GM12878 (cell line): ENCODE results near the gene S100A9. TPM values are rescaled to one million over a fixed set of nuclear protein-coding genes. Genes with fewer than 3 reads are reported as not detected.

Experiments used
- ATAC-seq: fragments of 200-7000 bp; cut with Tn5 transposase; 3 replicates; pipeline ENCODE4 v1.9.1; 2020; ENCODE audit warnings: mild to moderate bottlenecking, moderate library complexity
- BruUV-seq: library from RNA; stranded (reverse); fragments of 400-500 nt; replicated peaks from 2 replicates; lab custom pipeline; 2021; lab: Mats Ljungman, UMichigan
- CTCF ChIA-PET: fragments of 300-600 bp; sonication (Branson Sonifier 250); formaldehyde crosslinking; extraction: SDS; loops from one replicate; lab custom pipeline; 2021; ENCODE audit warnings: inconsistent platforms; lab: Yijun Ruan, JAX
- POLR2A ChIA-PET: fragments of 350-600 bp; formaldehyde crosslinking; extraction: SDS; loops from one replicate; lab custom pipeline; 2021; ENCODE audit warnings: inconsistent platforms; lab: Charles Lee
- RAD21 ChIA-PET: fragments of 300-600 bp; sonication (Branson Sonifier 250); formaldehyde crosslinking; loops from one replicate; lab custom pipeline; 2023; ENCODE audit warnings: antibody characterized with exemption; ENCODE audit not compliant: unreplicated experiment; lab: Charles Lee
- SMC1A ChIA-PET: fragments of 300-600 bp; sonication (Branson Sonifier 250); formaldehyde crosslinking; loops from one replicate; lab custom pipeline; 2023; ENCODE audit not compliant: unreplicated experiment, uncharacterized antibody; lab: Charles Lee
- DNase-seq: peaks from one replicate; pipeline ENCODE4 v3.0.0-alpha.2; 2011; ENCODE audit warnings: low read depth, low spot score
- FAIRE-seq: peaks from 3 replicates; lab custom pipeline; 2011; peaks lifted over from hg19 to GRCh38; lab: Jason Lieb, UNC
- H2AFZ ChIP-seq: 2 replicates; pipeline ENCODE4 v1.6.0; 2011; ENCODE audit warnings: low read depth, low read length, control low read depth; ENCODE audit not compliant: control insufficient read depth
- H3K27ac ChIP-seq: 2 replicates; pipeline ENCODE4 v1.5.1; 2011; ENCODE audit warnings: control low read depth; ENCODE audit not compliant: control insufficient read depth, insufficient read depth
- H3K27me3 ChIP-seq, 2 experiments: replicated peaks in 1 of 2; 2 replicates each; pipeline versions ENCODE4 v1.6.0 to v1.6.1; 2011; ENCODE audit warnings: low read length in 1 of 2; ENCODE audit not compliant: control insufficient read depth in 2 of 2, insufficient read depth in 2 of 2
- H3K36me3 ChIP-seq, 2 experiments: 2 replicates each; pipeline ENCODE4 v1.5.1; 2011; ENCODE audit warnings: low read length in 1 of 2; ENCODE audit not compliant: control insufficient read depth in 2 of 2, insufficient read depth in 2 of 2
- H3K4me1 ChIP-seq: 2 replicates; pipeline ENCODE4 v1.6.1; 2011; ENCODE audit warnings: mild to moderate bottlenecking, low read length, moderate library complexity, mixed read lengths; ENCODE audit not compliant: control insufficient read depth, insufficient read depth
- H3K4me2 ChIP-seq: 2 replicates; pipeline ENCODE4 v1.6.0; 2011; ENCODE audit warnings: control low read depth; ENCODE audit not compliant: control insufficient read depth, insufficient read depth
- H3K4me3 ChIP-seq: fragments of 200-600 bp; sonication (generic); 2 replicates; pipeline ENCODE4 v1.5.1; 2016
- H3K79me2 ChIP-seq: 2 replicates; pipeline ENCODE4 v1.6.0; 2011; ENCODE audit warnings: low read length; ENCODE audit not compliant: control insufficient read depth, insufficient read depth
- H3K9ac ChIP-seq: 2 replicates; pipeline ENCODE4 v1.8.0; 2011; ENCODE audit warnings: low read length, control low read depth, mixed read lengths; ENCODE audit not compliant: control insufficient read depth, insufficient read depth
- H3K9me3 ChIP-seq: replicated peaks from 3 replicates; pipeline ENCODE4 v1.5.1; 2011; ENCODE audit warnings: mild to moderate bottlenecking, low read length; ENCODE audit not compliant: control insufficient read depth, insufficient read depth
- H4K20me1 ChIP-seq: 2 replicates; pipeline ENCODE4 v1.6.0; 2011; ENCODE audit not compliant: control insufficient read depth, insufficient read depth
- SPI1 ChIP-seq: IDR thresholded peaks from 2 replicates; pipeline ENCODE4 v1.6.1; 2011; ENCODE audit warnings: low read depth, mild to moderate bottlenecking, low read length, moderate library complexity, borderline replicate concordance; ENCODE audit not compliant: insufficient read depth
- WGBS: methylation state at CpG from one replicate; pipeline ENCODE4 v1.1.6; 2016; ENCODE audit warnings: low lambda C conversion rate; ENCODE audit not compliant: insufficient replicate concordance, insufficient coverage; ENCODE audit errors: missing lambda C conversion rate; 5-methylcytosine and 5-hydroxymethylcytosine counted together
- in situ Hi-C: fragments of 300-500 bp; cut with MboI; formaldehyde crosslinking; loops from 9 replicates; pipeline ENCODE4 v1.14.3; 2018; ENCODE audit warnings: mixed read lengths
- intact Hi-C: fragments of 100-400 bp; cut with micrococcal nuclease; formaldehyde crosslinking; loops from one replicate; pipeline ENCODE4 v1.14.2; 2022; ENCODE audit not compliant: unreplicated experiment
- polyA plus RNA-seq, 11 experiments: library from polyadenylated mRNA; depleted of rRNA in 4 of 11; unstranded in 6 of 11; stranded (reverse) in 5 of 11; fragments of >200 nt; fragmentation: Nextera tagmentation in 4 of 11; fragmentation: Illumina TruSeq in 1 of 11; extraction: Ambion mirVana in 4 of 11; extraction: Trizol in 1 of 11; gene quantifications; 1 replicate in 1 of 11; 2 replicates in 10 of 11; pipeline versions ENCODE4 v1.2.1 to v1.2.3, GENCODE V29; 2011 to 2016; ENCODE audit warnings: inconsistent platforms in 2 of 11, missing spikeins in 2 of 11, low read depth in 1 of 11
- total RNA-seq, 4 experiments: library from RNA; depleted of rRNA in 3 of 4; stranded (reverse); fragments of >200 nt in 3 of 4; fragmentation: Illumina TruSeq in 1 of 4; extraction: Trizol in 1 of 4; gene quantifications; 2 replicates each; pipeline versions ENCODE4 v1.2.1 to v1.2.3, GENCODE V29; 2013 to 2021
- TF ChIP-seq, protein P1 (sequence below): fragments of 450-650 bp; IDR thresholded peaks from 2 replicates; pipeline ENCODE4 v1.6.1; 2016; ENCODE audit warnings: mild to moderate bottlenecking

The S100A9 gene
- total and polyA plus RNA-seq, 10 of the 15 experiments (the other 5 are each of a cell fraction or from before 2014, with no cell fraction given), result 0.22 to 1.7 (median 0.49) TPM; not detected in 3

- ATAC-seq (peak; percentile 2; the same call in 2 of the 3 replicates), DNase-seq (no peak), FAIRE-seq (no peak)
- ChIA-PET CTCF (interaction anchor here (0.8 to 8.6 kb wide), 7 partner anchors 9 to 326 kb away, joined by 3 to 326 read pairs (median 3); partner anchors contain the start of gene S100A13), SMC1A (interaction anchor here (0.8 to 3.3 kb wide), 3 partner anchors 12 to 63 kb away, joined by 3 to 14 read pairs (median 3); partner anchors contain the start of gene PGLYRP3), POLR2A (no interaction called here), RAD21 (interaction anchor here (1.2 to 8.4 kb wide), 3 partner anchors 37 to 145 kb away, joined by 3 to 94 read pairs (median 7); partner anchors contain the start of gene PGLYRP3)
- H2AFZ ChIP-seq, result no peak overlapping the region
- H3K9me3 ChIP-seq, result no peaks in the 10 kb centered on the region
- H3K27ac ChIP-seq, result no peak overlapping the region
- H3K4me2 ChIP-seq, result no peak overlapping the region
- no peaks in the 10 kb centered on the region for H3K79me2 ChIP-seq
- WGBS, result 25% methylated on average over 17 of the region's 17 CpGs
- no peaks in the 10 kb centered on the region for H3K36me3 ChIP-seq
- BruUV-seq, result no TSS peak
- H3K4me1 ChIP-seq, result peaks cover 22% of the 10 kb centered on the region
- in situ Hi-C loops (loop anchor here (5.0 kb wide), 1 partner anchor 148 kb away; no protein-coding TSS in a partner anchor), intact Hi-C loops (no loop called here)
- no peaks in the 10 kb centered on the region for H4K20me1 ChIP-seq
- H3K27me3 ChIP-seq, result no peaks in the 10 kb centered on the region
- no peak overlapping the region for H3K9ac ChIP-seq
- TF ChIP-seq, protein P1, sequence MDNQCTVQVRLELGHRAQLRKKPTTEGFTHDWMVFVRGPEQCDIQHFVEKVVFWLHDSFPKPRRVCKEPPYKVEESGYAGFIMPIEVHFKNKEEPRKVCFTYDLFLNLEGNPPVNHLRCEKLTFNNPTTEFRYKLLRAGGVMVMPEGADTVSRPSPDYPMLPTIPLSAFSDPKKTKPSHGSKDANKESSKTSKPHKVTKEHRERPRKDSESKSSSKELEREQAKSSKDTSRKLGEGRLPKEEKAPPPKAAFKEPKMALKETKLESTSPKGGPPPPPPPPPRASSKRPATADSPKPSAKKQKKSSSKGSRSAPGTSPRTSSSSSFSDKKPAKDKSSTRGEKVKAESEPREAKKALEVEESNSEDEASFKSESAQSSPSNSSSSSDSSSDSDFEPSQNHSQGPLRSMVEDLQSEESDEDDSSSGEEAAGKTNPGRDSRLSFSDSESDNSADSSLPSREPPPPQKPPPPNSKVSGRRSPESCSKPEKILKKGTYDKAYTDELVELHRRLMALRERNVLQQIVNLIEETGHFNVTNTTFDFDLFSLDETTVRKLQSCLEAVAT, result no peak
- peak; percentile 63 for TF ChIP-seq SPI1
- no peak overlapping the region for H3K4me3 ChIP-seq
These were observed 8.0 kb upstream of the S100A9 start for GRCh38 chr1:153349363-153350320.
